DND-41 (cell line): ENCODE data around the gene TNFRSF12A.

Experiments
- EZH2 ChIP-seq: IDR thresholded peaks from 3 replicates; pipeline ENCODE4 v1.6.1; 2012; ENCODE audit warnings: borderline replicate concordance, low read depth, mild to moderate bottlenecking, moderate library complexity, low read length, inconsistent platforms; ENCODE audit not compliant: severe bottlenecking
- TF ChIP-seq, protein P1 (sequence below): IDR thresholded peaks from 2 replicates; pipeline ENCODE4 v1.5.1; 2012; ENCODE audit warnings: borderline replicate concordance, low read length, moderate library complexity, mild to moderate bottlenecking; ENCODE audit not compliant: poor library complexity, severe bottlenecking; ENCODE audit errors: extremely low read depth

- TF ChIP-seq, protein P1, sequence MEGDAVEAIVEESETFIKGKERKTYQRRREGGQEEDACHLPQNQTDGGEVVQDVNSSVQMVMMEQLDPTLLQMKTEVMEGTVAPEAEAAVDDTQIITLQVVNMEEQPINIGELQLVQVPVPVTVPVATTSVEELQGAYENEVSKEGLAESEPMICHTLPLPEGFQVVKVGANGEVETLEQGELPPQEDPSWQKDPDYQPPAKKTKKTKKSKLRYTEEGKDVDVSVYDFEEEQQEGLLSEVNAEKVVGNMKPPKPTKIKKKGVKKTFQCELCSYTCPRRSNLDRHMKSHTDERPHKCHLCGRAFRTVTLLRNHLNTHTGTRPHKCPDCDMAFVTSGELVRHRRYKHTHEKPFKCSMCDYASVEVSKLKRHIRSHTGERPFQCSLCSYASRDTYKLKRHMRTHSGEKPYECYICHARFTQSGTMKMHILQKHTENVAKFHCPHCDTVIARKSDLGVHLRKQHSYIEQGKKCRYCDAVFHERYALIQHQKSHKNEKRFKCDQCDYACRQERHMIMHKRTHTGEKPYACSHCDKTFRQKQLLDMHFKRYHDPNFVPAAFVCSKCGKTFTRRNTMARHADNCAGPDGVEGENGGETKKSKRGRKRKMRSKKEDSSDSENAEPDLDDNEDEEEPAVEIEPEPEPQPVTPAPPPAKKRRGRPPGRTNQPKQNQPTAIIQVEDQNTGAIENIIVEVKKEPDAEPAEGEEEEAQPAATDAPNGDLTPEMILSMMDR: no peak
- TF ChIP-seq EZH2: no peak
Measured at GRCh38 chr16:3063625-3064386, 43.6 kb downstream of the TNFRSF12A start.
